HCT116 (cell line): ENCODE results near the gene FAAP100. TPM values are rescaled to one million over a fixed set of nuclear protein-coding genes. Genes with fewer than 3 reads are reported as not detected.

Experiments
- CEBPB ChIP-seq: IDR thresholded peaks from 2 replicates; pipeline ENCODE4 v1.6.1; 2012; ENCODE audit warnings: low read depth
- EGR1 ChIP-seq: IDR thresholded peaks from 2 replicates; pipeline ENCODE4 v1.6.1; 2012; ENCODE audit warnings: low read depth
- EZH2phosphoT487 ChIP-seq: fragments of 200-600 bp; IDR thresholded peaks from 2 replicates; pipeline ENCODE4 v1.6.1; 2018; ENCODE audit warnings: antibody characterized with exemption, borderline replicate concordance
- JUND ChIP-seq: IDR thresholded peaks from 2 replicates; pipeline ENCODE4 v1.6.1; 2012
- POLR2AphosphoS5 ChIP-seq: IDR thresholded peaks from 2 replicates; pipeline ENCODE4 v1.6.1; 2011; ENCODE audit warnings: mild to moderate bottlenecking, low read depth, low read length, moderate library complexity
- RAD21 ChIP-seq: IDR thresholded peaks from 2 replicates; pipeline ENCODE4 v1.6.1; 2012; ENCODE audit warnings: low read depth, mild to moderate bottlenecking
- SIN3A ChIP-seq: IDR thresholded peaks from 2 replicates; pipeline ENCODE4 v1.6.1; 2012; ENCODE audit warnings: low read depth
- SRF ChIP-seq: IDR thresholded peaks from 2 replicates; pipeline ENCODE4 v1.6.1; 2012; ENCODE audit warnings: low read depth
- TCF7L2 ChIP-seq: IDR thresholded peaks from 2 replicates; pipeline ENCODE4 v1.7.0; 2011; ENCODE audit warnings: borderline replicate concordance, inconsistent platforms; ENCODE audit not compliant: insufficient read depth, insufficient read length; ENCODE audit errors: extremely low read depth
- YY1 ChIP-seq: IDR thresholded peaks from 2 replicates; pipeline ENCODE4 v1.6.1; 2011; ENCODE audit warnings: low read length, low read depth, moderate library complexity, mild to moderate bottlenecking; ENCODE audit not compliant: insufficient replicate concordance; ENCODE audit errors: extremely low read depth
- ZFX ChIP-seq: fragments of 450-650 bp; IDR thresholded peaks from 2 replicates; pipeline ENCODE4 v1.6.1; 2017
- ZNF274 ChIP-seq: fragments of 200-500 bp; sonication (Bioruptor generic); IDR thresholded peaks from 2 replicates; pipeline ENCODE4 v1.6.1; 2014; ENCODE audit warnings: mild to moderate bottlenecking, low read depth, low read length, inconsistent platforms
- total RNA-seq: library from RNA; stranded (reverse); gene quantifications from one replicate; pipeline ENCODE4 v1.2.1, GENCODE V29; 2021; ENCODE audit not compliant: unreplicated experiment
- TF ChIP-seq, protein P1 (sequence below): IDR thresholded peaks from 2 replicates; pipeline ENCODE4 v1.6.1; 2011; ENCODE audit warnings: mild to moderate bottlenecking, low read length, moderate library complexity; ENCODE audit not compliant: insufficient replicate concordance; ENCODE audit errors: extremely low read depth
- TF ChIP-seq, protein P2 (sequence below): IDR thresholded peaks from 2 replicates; pipeline ENCODE4 v1.6.1; 2012

Gene FAAP100
- total RNA-seq, 1 experiment from 2014 or later = 53.4 TPM

DNA sequence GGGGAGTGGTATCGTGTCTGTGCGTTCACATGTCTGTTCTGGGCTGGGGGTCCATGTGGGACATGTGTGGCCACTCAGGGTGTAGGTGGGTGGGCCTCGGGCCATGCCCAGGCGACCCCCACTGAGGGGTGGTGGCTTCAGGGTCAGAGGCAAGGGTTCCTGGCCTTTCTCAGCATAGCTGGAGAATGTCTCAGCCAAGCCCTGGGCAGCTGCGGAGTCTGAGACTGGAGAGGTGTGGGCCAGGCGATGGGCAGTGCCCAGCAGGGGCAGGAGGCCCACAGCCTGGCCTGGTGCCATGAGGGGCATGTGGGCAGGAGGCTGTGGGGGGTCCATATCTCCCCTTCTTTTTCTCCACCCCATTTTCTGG is 22.7 kb downstream of the FAAP100 start (continued):
- TF ChIP-seq, protein P1, sequence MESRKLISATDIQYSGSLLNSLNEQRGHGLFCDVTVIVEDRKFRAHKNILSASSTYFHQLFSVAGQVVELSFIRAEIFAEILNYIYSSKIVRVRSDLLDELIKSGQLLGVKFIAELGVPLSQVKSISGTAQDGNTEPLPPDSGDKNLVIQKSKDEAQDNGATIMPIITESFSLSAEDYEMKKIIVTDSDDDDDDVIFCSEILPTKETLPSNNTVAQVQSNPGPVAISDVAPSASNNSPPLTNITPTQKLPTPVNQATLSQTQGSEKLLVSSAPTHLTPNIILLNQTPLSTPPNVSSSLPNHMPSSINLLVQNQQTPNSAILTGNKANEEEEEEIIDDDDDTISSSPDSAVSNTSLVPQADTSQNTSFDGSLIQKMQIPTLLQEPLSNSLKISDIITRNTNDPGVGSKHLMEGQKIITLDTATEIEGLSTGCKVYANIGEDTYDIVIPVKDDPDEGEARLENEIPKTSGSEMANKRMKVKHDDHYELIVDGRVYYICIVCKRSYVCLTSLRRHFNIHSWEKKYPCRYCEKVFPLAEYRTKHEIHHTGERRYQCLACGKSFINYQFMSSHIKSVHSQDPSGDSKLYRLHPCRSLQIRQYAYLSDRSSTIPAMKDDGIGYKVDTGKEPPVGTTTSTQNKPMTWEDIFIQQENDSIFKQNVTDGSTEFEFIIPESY = no peak
- TF ChIP-seq TCF7L2 (no peak), EGR1 (no peak), ZNF274 (no peak), EZH2phosphoT487 (no peak), RAD21 (no peak), SIN3A (no peak), YY1 (no peak), ZFX (no peak), POLR2AphosphoS5 (no peak), SRF (no peak), CEBPB (no peak), JUND (no peak)
- TF ChIP-seq, protein P2, sequence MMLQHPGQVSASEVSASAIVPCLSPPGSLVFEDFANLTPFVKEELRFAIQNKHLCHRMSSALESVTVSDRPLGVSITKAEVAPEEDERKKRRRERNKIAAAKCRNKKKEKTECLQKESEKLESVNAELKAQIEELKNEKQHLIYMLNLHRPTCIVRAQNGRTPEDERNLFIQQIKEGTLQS = no peak
- TF ChIP-seq, all 23 proteins: peak for 0
